A549 treated with DMSO at 1 μM for 4 hours (cell line): Measurements from ENCODE around the gene ZNF639. TPM values are rescaled to one million over a fixed set of nuclear protein-coding genes. Genes with fewer than 3 reads are reported as not detected.

Source experiments
- total RNA-seq: library from RNA; stranded (reverse); fragments of 200-300 nt; extraction: Qiagen RNA extraction; gene quantifications from 5 replicates; pipeline ENCODE4 v1.2.3, GENCODE V29; 2022; ENCODE audit warnings: low read depth

The ZNF639 gene, protein sequence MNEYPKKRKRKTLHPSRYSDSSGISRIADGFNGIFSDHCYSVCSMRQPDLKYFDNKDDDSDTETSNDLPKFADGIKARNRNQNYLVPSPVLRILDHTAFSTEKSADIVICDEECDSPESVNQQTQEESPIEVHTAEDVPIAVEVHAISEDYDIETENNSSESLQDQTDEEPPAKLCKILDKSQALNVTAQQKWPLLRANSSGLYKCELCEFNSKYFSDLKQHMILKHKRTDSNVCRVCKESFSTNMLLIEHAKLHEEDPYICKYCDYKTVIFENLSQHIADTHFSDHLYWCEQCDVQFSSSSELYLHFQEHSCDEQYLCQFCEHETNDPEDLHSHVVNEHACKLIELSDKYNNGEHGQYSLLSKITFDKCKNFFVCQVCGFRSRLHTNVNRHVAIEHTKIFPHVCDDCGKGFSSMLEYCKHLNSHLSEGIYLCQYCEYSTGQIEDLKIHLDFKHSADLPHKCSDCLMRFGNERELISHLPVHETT
- total RNA-seq: 19.3 to 27.2 TPM (median 23.8 TPM) in 5 replicates

DNA sequence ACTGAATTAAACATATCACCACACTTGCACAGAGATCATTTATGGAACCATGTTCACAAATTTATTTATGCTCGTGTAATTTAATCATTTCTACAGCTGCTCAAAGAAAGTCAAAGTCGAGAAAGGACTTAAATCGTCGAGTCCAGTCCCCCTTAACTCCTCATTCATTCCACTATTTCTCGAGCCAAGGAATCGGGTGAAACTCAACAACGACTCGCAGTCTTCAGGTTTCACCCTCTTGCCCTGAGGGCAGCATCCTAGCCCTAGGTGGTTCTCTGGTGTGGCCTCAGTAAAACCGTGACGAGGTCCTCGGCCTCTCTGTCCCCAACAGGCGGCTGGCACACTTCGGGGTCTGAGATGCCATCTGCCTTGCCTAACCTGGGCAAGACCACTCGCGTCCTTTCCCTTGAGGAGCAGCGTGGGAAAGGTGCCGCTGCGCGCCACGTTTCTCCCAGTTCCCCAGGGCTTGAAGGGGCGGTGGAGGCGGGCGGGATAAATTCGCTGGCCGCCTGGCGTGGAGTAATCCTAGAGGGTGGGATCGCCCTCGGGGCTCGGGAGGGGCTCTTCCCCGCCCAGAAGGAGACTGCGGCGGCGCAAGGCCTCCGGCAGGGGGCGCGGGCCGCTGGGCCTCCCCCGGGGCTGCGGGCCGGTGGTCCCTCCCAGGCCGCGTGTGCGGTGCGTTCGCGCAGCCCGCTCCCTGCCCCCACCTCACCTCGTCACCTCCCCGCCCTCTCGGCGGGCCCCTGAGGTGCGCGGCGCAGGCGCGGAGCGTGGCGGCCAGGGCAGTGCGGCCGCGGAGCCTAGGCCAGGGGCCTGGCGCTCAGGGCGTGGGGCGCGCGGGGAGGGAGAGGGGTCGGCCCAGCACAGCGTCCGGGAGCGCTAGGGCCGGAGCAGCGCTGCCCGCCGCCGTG is at the start of gene ZNF639:
TSS of gene ZNF639 (plus strand) at position 746 of the 911 bp plus-strand sequence. CDS start 5,263 bp downstream, outside the sequence.

DNA sequence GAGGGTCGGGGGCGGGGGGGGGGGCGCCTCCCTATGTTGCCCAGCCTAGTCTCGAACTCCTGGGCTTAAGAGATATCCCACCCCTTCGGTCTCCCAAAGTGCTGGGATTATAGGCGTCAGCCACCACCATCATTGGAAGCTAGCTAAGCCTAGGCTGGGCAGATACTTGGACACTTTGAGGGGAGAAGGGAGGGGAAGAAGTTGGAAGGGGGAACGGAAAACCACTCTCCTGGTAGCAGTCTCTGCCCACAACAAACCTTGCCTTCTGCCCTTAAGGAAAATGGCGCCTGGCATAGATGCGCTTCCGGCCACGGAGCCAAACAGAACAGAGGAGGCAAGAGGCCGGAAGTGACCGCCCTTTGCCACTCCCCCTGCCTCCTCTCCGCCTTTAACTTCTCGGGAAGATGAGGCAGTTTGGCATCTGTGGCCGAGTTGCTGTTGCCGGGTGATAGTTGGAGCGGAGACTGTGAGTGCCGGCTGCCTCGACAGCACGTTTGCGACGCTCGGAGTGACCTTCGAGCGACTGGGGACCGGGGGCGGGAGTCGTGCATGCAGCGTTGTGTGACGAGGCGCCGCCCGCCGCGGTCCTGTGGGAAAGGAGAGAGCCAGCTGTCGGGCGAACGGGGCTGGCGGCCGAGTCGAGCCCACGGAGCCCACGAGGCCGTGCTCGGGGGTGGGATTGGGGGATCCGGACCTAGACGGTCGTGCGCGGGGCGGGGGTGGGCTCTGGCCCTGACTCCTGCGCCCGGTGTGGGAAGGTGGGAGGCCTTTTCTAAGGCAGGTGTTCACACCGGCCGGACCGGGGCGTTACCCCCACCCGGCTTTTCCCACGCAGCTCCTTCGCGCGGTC is 24.7 kb downstream of the ZNF639 start, which contains the start of gene MFN1:
TSS of gene MFN1 (plus strand) at position 365 of the 850 bp plus-strand sequence. CDS start 1,143 bp downstream, outside the sequence.

Other genes with a start within 250 kb of the ZNF639 start
- gene PIK3CA, start 174.7 kb upstream of the ZNF639 start, total RNA-seq: 5.8 to 8.1 TPM (median 6.6 TPM) in 5 replicates
- gene KCNMB3, start 71.9 kb upstream of the ZNF639 start, total RNA-seq: 0.91 to 1.6 TPM (median 1.2 TPM) in 5 replicates
- gene MFN1, start 24.7 kb downstream of the ZNF639 start, total RNA-seq: 17.0 to 23.4 TPM (median 19.5 TPM) in 5 replicates
- gene GNB4, start 128.4 kb downstream of the ZNF639 start, total RNA-seq: 9.4 to 17.3 TPM (median 15.4 TPM) in 5 replicates
- gene ACTL6A, start 239.9 kb downstream of the ZNF639 start, total RNA-seq: 54.2 to 69.7 TPM (median 58.3 TPM) in 5 replicates